Activated CD4-positive, alpha-beta T cell treated with anti-CD3 and anti-CD28 coated beads, Interleukin-2, amount 50 U/mL, for 1 hour (primary cell): ENCODE results near the gene IL16.
"Not testable (repeated sequence)": the region's sequence is repeated elsewhere in the genome, so short reads cannot be mapped to it uniquely, and the experiment has no call there.

Experiments used
- DNase-seq: peaks from one replicate; pipeline ENCODE4 v3.0.0-alpha.2; 2020

The IL16 gene

GRCh38 chr15:81196576-81197254, at the start of gene IL16:
TSS of gene IL16 (plus strand) at chr15:81196879. CDS start at chr15:81225400, 28,521 bp downstream.
- DNase-seq: no peak

- no peak for DNase-seq
Measured at GRCh38 chr15:81151389-81151788, 45.3 kb upstream of the IL16 start.

GRCh38 chr15:81152339-81152738, 44.3 kb upstream of the IL16 start:
- no peak for DNase-seq

- no peak for DNase-seq
Measured at GRCh38 chr15:81152799-81153198, 43.9 kb upstream of the IL16 start.

- DNase-seq: no peak
Measured at GRCh38 chr15:81155375-81156218, 41.1 kb upstream of the IL16 start.

- DNase-seq: no peak
Measured at GRCh38 chr15:81156324-81156723, 40.4 kb upstream of the IL16 start.

GRCh38 chr15:81157195-81157938, 39.3 kb upstream of the IL16 start:
- no peak for DNase-seq

GRCh38 chr15:81157939-81158223, 38.8 kb upstream of the IL16 start:
- DNase-seq: no peak

- not testable (repeated sequence) for DNase-seq
Measured at GRCh38 chr15:81158561-81158960, 38.1 kb upstream of the IL16 start.

- no peak for DNase-seq
Measured at GRCh38 chr15:81160312-81161159, 36.1 kb upstream of the IL16 start.

GRCh38 chr15:81161160-81161673, 35.5 kb upstream of the IL16 start:
- no peak for DNase-seq

GRCh38 chr15:81161851-81162250, 34.8 kb upstream of the IL16 start:
- no peak for DNase-seq

GRCh38 chr15:81163961-81164800, 32.5 kb upstream of the IL16 start:
- no peak for DNase-seq

GRCh38 chr15:81165535-81165934, 31.1 kb upstream of the IL16 start:
- no peak for DNase-seq

- DNase-seq: no peak
Measured at GRCh38 chr15:81166636-81167305, 29.9 kb upstream of the IL16 start.

- no peak for DNase-seq
Measured at GRCh38 chr15:81168131-81168526, 28.6 kb upstream of the IL16 start.

GRCh38 chr15:81168644-81169043, 28.0 kb upstream of the IL16 start:
- no peak for DNase-seq

GRCh38 chr15:81170511-81170910, 26.2 kb upstream of the IL16 start:
- no peak for DNase-seq

- no peak for DNase-seq
Measured at GRCh38 chr15:81171286-81171685, 25.4 kb upstream of the IL16 start.

- DNase-seq: no peak
Measured at GRCh38 chr15:81174125-81174791, 22.4 kb upstream of the IL16 start.
